Body of pancreas (tissue), 4 donors: ENCODE data around the gene TSHZ2.

Experiments used
- CTCF ChIP-seq, 7 experiments: fragments of 450-650 bp in 4 of 7; fragments of 200-600 bp in 3 of 7; sonication (generic) in 3 of 7; IDR thresholded peaks; one replicate each; pipeline ENCODE4 v1.5.1; 2016 to 2019; ENCODE audit warnings: antibody characterized with exemption in 7 of 7
- POLR2A ChIP-seq, 3 donors: fragments of 450-650 bp; IDR thresholded peaks; one replicate each; pipeline ENCODE4 v1.6.1; 2016; ENCODE audit warnings: antibody characterized with exemption in 3 of 3, mild to moderate bottlenecking in 2 of 3

- TF ChIP-seq POLR2A (IDR thresholded peaks at IDR 0.05) (no peak), CTCF (IDR thresholded peaks at IDR 0.05) (no peak)
Measured at GRCh38 chr20:53270792-53271375, 298.7 kb downstream of the TSHZ2 start.
